WTC11 (cell line): ENCODE data around the gene RHOBTB3.

Experiments used
- ARID4B ChIP-seq: sonication (generic); formaldehyde crosslinking; IDR thresholded peaks from 2 replicates; pipeline ENCODE4 v1.8.0; 2023; ENCODE audit warnings: missing genetic modification reagents, mild to moderate bottlenecking, borderline replicate concordance
- NFYB ChIP-seq: sonication (generic); formaldehyde crosslinking; conservative IDR thresholded peaks from 2 replicates; pipeline ENCODE4 v1.8.0; 2022; ENCODE audit warnings: low read depth, missing genetic modification reagents
- NR1H2 ChIP-seq: sonication (generic); formaldehyde crosslinking; IDR thresholded peaks from 2 replicates; pipeline ENCODE4 v1.9.0; 2021; ENCODE audit warnings: mild to moderate bottlenecking, moderate library complexity, missing genetic modification reagents
- TF ChIP-seq, protein P1 (sequence below): fragments of 200-600 bp; IDR thresholded peaks from 2 replicates; pipeline ENCODE4 v1.8.0; 2022; ENCODE audit warnings: antibody characterized with exemption
- TF ChIP-seq, protein P2 (sequence below): fragments of 250-450 bp; sonication (Bioruptor Pico); IDR thresholded peaks from 2 replicates; pipeline ENCODE4 v1.9.0; 2021; ENCODE audit warnings: mild to moderate bottlenecking, borderline replicate concordance
- TF ChIP-seq, protein P3 (sequence below): sonication (generic); formaldehyde crosslinking; IDR thresholded peaks from 2 replicates; pipeline ENCODE4 v1.8.1; 2022; ENCODE audit warnings: mild to moderate bottlenecking, moderate library complexity, missing genetic modification reagents
- TF ChIP-seq, protein P4 (sequence below): sonication (generic); formaldehyde crosslinking; IDR thresholded peaks from 2 replicates; pipeline ENCODE4 v1.8.1; 2023; ENCODE audit warnings: mild to moderate bottlenecking, missing genetic modification reagents

- TF ChIP-seq, protein P1, sequence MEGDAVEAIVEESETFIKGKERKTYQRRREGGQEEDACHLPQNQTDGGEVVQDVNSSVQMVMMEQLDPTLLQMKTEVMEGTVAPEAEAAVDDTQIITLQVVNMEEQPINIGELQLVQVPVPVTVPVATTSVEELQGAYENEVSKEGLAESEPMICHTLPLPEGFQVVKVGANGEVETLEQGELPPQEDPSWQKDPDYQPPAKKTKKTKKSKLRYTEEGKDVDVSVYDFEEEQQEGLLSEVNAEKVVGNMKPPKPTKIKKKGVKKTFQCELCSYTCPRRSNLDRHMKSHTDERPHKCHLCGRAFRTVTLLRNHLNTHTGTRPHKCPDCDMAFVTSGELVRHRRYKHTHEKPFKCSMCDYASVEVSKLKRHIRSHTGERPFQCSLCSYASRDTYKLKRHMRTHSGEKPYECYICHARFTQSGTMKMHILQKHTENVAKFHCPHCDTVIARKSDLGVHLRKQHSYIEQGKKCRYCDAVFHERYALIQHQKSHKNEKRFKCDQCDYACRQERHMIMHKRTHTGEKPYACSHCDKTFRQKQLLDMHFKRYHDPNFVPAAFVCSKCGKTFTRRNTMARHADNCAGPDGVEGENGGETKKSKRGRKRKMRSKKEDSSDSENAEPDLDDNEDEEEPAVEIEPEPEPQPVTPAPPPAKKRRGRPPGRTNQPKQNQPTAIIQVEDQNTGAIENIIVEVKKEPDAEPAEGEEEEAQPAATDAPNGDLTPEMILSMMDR = no peak
- TF ChIP-seq NFYB (CRISPR knock-in tag) (no peak), ARID4B (CRISPR knock-in tag) (no peak), NR1H2 (CRISPR knock-in tag) (no peak)
- TF ChIP-seq, protein P2, sequence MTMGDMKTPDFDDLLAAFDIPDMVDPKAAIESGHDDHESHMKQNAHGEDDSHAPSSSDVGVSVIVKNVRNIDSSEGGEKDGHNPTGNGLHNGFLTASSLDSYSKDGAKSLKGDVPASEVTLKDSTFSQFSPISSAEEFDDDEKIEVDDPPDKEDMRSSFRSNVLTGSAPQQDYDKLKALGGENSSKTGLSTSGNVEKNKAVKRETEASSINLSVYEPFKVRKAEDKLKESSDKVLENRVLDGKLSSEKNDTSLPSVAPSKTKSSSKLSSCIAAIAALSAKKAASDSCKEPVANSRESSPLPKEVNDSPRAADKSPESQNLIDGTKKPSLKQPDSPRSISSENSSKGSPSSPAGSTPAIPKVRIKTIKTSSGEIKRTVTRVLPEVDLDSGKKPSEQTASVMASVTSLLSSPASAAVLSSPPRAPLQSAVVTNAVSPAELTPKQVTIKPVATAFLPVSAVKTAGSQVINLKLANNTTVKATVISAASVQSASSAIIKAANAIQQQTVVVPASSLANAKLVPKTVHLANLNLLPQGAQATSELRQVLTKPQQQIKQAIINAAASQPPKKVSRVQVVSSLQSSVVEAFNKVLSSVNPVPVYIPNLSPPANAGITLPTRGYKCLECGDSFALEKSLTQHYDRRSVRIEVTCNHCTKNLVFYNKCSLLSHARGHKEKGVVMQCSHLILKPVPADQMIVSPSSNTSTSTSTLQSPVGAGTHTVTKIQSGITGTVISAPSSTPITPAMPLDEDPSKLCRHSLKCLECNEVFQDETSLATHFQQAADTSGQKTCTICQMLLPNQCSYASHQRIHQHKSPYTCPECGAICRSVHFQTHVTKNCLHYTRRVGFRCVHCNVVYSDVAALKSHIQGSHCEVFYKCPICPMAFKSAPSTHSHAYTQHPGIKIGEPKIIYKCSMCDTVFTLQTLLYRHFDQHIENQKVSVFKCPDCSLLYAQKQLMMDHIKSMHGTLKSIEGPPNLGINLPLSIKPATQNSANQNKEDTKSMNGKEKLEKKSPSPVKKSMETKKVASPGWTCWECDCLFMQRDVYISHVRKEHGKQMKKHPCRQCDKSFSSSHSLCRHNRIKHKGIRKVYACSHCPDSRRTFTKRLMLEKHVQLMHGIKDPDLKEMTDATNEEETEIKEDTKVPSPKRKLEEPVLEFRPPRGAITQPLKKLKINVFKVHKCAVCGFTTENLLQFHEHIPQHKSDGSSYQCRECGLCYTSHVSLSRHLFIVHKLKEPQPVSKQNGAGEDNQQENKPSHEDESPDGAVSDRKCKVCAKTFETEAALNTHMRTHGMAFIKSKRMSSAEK (CRISPR knock-in tag) = no peak
- TF ChIP-seq, protein P3, sequence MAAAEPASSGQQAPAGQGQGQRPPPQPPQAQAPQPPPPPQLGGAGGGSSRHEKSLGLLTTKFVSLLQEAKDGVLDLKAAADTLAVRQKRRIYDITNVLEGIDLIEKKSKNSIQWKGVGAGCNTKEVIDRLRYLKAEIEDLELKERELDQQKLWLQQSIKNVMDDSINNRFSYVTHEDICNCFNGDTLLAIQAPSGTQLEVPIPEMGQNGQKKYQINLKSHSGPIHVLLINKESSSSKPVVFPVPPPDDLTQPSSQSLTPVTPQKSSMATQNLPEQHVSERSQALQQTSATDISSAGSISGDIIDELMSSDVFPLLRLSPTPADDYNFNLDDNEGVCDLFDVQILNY (CRISPR knock-in tag) = no peak
- TF ChIP-seq, protein P4, sequence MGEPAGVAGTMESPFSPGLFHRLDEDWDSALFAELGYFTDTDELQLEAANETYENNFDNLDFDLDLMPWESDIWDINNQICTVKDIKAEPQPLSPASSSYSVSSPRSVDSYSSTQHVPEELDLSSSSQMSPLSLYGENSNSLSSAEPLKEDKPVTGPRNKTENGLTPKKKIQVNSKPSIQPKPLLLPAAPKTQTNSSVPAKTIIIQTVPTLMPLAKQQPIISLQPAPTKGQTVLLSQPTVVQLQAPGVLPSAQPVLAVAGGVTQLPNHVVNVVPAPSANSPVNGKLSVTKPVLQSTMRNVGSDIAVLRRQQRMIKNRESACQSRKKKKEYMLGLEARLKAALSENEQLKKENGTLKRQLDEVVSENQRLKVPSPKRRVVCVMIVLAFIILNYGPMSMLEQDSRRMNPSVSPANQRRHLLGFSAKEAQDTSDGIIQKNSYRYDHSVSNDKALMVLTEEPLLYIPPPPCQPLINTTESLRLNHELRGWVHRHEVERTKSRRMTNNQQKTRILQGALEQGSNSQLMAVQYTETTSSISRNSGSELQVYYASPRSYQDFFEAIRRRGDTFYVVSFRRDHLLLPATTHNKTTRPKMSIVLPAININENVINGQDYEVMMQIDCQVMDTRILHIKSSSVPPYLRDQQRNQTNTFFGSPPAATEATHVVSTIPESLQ (CRISPR knock-in tag) = no peak
Observed at GRCh38 chr5:95707055-95707454, 24.1 kb upstream of the RHOBTB3 start.
